HEK293T (cell line): ENCODE data around the gene CUBN.

Experiments used
- ARNT ChIP-seq: fragments of 450-650 bp; IDR thresholded peaks from 2 replicates; pipeline ENCODE4 v1.6.1; 2017; ENCODE audit warnings: mild to moderate bottlenecking
- BHLHE40 ChIP-seq: fragments of 450-650 bp; IDR thresholded peaks from 2 replicates; pipeline ENCODE4 v1.6.1; 2016; ENCODE audit warnings: mild to moderate bottlenecking, moderate library complexity, borderline replicate concordance
- CTBP1 ChIP-seq: fragments of 450-650 bp; IDR thresholded peaks from 2 replicates; pipeline ENCODE4 v1.6.1; 2016; ENCODE audit warnings: borderline replicate concordance
- FOXA1 ChIP-seq: fragments of 450-650 bp; IDR thresholded peaks from 2 replicates; pipeline ENCODE4 v1.6.1; 2016; ENCODE audit warnings: mild to moderate bottlenecking
- FOXK2 ChIP-seq: fragments of 450-650 bp; IDR thresholded peaks from 2 replicates; pipeline ENCODE4 v1.6.1; 2016; ENCODE audit warnings: mild to moderate bottlenecking
- FOXM1 ChIP-seq: fragments of 450-650 bp; IDR thresholded peaks from 2 replicates; pipeline ENCODE4 v1.6.1; 2017; ENCODE audit warnings: mild to moderate bottlenecking, borderline replicate concordance
- HDGF ChIP-seq: fragments of 450-650 bp; IDR thresholded peaks from 2 replicates; pipeline ENCODE4 v1.6.1; 2017; ENCODE audit warnings: antibody characterized with exemption, borderline replicate concordance
- NFRKB ChIP-seq: fragments of 450-650 bp; IDR thresholded peaks from 2 replicates; pipeline ENCODE4 v1.6.1; 2016; ENCODE audit warnings: mild to moderate bottlenecking, moderate library complexity
- SP1 ChIP-seq: fragments of 450-650 bp; IDR thresholded peaks from 2 replicates; pipeline ENCODE4 v1.6.1; 2017
- SUZ12 ChIP-seq: fragments of 450-650 bp; IDR thresholded peaks from 2 replicates; pipeline ENCODE4 v1.6.1; 2016; ENCODE audit warnings: mild to moderate bottlenecking
- ZNF384 ChIP-seq: fragments of 450-650 bp; IDR thresholded peaks from 2 replicates; pipeline ENCODE4 v1.6.1; 2016
- TF ChIP-seq, protein P1 (sequence below): fragments of 450-650 bp; IDR thresholded peaks from 2 replicates; pipeline ENCODE4 v1.6.1; 2016

DNA sequence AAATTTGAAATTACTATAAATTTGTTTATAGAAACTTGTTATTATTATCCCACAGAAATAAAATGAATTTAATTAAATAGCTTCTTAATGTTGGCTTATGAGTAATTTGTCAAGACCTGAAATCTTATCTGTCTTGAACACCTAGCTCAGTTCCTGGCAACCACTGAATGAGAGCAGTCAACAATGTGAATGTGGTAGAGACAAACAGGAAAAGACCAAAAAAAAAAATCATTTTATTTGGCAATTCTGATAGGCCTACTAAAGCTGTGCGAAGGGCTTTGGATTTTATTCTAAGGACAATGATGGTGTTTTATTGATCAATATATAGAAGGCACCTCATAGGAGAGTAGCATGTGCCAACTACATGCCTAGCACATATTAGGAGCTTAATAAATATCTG, 184.6 kb downstream of the CUBN start:
- no peak for TF ChIP-seq HDGF
- no peak for TF ChIP-seq FOXM1
- no peak for TF ChIP-seq SP1
- TF ChIP-seq, protein P1, sequence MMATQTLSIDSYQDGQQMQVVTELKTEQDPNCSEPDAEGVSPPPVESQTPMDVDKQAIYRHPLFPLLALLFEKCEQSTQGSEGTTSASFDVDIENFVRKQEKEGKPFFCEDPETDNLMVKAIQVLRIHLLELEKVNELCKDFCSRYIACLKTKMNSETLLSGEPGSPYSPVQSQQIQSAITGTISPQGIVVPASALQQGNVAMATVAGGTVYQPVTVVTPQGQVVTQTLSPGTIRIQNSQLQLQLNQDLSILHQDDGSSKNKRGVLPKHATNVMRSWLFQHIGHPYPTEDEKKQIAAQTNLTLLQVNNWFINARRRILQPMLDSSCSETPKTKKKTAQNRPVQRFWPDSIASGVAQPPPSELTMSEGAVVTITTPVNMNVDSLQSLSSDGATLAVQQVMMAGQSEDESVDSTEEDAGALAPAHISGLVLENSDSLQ = no peak
- TF ChIP-seq BHLHE40 = no peak
- TF ChIP-seq FOXK2 = no peak
- TF ChIP-seq SUZ12 = no peak
- no peak for TF ChIP-seq ZNF384
- no peak for TF ChIP-seq ARNT
- no peak for TF ChIP-seq CTBP1
- TF ChIP-seq NFRKB = no peak
- no peak for TF ChIP-seq FOXA1
